ENCODE measurements around the gene LTO1. TPM values are rescaled to one million over a fixed set of nuclear protein-coding genes. Genes with fewer than 3 reads are reported as not detected.

LTO1 gene, protein sequence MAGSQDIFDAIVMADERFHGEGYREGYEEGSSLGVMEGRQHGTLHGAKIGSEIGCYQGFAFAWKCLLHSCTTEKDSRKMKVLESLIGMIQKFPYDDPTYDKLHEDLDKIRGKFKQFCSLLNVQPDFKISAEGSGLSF
- 16.8 and 21.9 TPM in 2 replicates for total RNA-seq (2014; rRNA removed)
- polyA plus RNA-seq (2012) = 17.9 TPM

DNA sequence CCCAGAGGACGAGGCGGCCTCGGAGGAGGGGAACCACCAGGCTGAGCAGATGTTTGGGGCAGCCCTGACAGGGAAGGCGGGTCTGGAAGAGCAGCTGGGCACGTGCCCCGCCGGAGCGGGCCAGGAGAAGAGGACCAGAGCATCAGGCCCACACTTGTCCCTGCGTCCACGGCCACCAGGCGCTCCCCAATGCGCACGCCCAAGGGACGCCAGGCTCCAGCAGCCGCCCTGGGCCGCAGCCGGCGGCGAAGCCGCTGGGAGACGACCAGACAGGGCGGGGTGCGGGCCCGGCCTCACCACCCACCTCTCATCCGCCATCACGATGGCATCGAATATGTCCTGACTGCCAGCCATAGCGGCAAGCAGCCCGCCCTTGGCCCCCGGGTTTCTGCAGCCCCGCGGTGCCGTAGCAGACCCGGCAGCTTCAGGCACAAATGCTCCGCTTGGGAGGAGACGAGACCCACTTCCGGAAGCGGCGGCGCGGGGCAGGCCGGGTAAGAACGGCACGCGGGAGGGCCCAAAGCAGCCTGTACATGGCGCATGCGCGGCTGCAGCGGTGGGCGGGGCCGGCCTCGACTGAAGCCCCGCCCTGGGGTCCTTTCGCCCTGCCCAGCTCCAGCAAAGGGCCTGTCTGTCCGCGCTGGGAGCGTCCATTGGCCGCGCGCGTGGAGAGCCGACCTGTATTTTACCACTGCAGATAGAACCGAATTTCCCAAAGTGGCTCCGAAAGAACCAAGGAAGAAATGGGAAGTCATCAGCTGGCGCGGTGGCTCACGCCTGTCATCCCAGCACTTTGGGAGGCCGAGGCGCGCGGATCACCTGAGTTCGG is at the start of gene LTO1:
Gene LTO1 (minus strand): TSS at position 468 of the 829 bp plus-strand sequence. CDS start 114 bp downstream, at position 354.
- DNase-seq (ENCODE audit: low read depth) = peak; percentile 90

DNA sequence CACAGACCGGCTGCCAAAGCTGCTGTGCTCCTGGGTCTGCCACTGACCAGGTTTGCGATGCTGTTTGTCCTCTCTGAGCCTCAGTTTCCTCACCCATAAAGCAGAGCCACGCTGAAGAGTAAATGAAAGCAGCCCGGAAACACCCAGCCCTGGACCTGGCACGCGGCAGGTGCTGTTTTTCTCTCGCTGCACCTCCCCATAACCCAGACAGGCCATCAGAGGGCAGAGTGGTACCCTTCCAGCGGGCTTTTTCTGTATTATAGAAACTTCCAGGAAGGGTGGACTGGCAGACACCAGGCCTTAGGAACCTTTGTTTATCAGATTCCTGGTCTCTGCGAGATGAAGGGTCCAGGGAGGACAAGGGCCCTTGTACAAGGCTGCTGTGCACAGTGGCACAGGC is 46.6 kb upstream of the LTO1 start:
- DNase-seq (ENCODE audit: low read depth) = no peak

DNA sequence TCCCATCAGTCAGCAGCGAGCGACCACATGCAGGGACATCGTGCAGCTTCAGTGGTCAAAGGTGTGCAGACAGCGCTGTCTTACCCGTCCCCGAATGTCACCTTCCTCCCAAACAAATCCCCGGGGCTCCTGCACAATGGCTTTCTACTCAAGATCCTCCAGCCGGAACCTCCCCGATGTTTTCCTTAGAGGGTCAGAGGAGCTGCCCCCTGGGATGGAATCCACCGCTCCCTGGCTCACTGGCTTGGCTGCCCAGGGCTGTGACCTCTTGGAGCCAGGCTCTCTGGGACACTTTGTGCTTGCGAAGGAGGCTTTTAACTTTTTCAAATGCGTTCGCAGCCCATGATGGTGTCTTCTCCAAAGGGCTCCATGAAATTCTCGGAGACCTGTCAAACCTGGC is 46.0 kb upstream of the LTO1 start:
- no peak for DNase-seq (ENCODE audit: low read depth)

DNA sequence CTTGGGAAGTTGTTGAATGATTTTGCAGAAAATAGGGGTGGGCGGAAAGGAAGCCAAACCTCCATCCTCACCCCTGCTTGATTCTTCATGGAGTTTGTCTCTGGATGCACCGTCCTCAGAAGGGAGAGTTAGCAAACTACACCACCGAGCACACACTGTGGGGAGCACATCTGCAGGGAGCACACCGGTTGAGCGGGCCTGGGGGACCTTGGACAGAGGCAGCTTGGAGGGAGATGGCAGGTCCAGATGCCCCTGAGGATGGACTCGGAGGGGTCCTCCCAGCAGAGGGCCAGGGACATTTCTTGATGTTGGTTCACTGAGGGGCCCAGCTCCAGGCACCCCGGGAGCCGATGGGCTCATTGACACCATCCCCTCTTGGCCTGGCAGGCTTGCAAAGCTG is 43.8 kb upstream of the LTO1 start:
- no peak for DNase-seq (ENCODE audit: low read depth)

DNA sequence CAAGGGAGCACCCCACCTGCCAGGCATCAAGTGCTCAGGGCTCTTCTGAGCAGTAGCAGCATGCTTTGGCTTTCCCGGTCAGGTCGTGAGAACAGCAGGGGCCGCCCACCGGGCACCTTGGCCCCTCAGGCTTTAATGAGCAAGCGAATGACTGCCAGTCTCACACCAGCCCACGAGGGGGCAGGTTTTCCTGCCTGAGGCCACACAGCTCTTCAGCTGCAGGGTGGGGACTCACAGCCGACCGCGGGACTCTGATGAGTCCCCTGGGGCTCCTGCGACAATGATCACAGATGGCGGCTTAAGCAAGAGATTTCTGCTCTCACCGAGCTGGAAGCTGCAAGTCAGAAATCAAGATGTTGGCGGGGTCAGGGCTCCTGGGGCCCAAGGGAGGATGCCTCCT is 43.0 kb upstream of the LTO1 start:
- DNase-seq (ENCODE audit: low read depth) = peak; percentile 10

DNA sequence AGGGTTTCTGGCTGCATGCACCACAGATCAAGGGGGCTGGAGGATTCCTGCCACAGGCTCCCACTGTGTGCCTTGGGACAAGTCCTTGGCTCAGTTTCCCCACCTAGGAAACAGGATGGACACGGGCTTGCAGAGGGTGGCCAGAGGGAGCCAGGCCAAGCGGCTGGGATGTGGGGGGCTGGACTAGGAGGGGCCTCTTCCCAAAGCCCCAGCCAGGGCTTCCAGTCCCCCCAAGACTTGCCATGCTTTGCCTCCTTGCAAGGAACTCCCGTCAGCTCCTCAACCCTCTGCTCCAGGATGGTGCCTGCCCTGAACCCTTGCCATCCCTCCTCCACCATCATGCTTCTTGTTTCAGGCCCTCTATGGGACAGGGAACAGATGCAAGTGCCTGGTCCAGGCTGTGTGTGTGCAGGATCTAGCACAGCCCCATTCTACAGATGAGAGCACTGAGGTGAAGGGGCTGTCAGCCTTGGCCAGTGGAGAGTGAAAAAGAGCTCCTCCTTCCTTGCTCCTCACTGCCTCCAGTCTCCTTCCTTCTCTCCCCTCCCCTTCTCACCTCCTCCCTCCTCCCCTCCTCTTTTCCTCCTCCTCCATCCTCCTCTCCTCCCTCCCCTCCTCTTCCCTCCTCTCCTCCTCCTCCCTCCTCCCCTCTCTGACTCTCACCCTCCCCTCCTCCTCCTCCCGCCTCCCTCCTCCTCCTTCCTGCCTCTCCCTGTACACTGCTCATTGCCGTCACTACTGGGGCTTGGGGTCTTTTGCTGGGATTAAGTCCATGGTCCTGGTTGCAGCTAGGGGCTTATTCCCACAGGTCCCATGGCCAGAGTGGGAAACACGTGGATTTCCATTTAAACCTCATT is 42.0 kb upstream of the LTO1 start:
- no peak for DNase-seq (ENCODE audit: low read depth)

DNA sequence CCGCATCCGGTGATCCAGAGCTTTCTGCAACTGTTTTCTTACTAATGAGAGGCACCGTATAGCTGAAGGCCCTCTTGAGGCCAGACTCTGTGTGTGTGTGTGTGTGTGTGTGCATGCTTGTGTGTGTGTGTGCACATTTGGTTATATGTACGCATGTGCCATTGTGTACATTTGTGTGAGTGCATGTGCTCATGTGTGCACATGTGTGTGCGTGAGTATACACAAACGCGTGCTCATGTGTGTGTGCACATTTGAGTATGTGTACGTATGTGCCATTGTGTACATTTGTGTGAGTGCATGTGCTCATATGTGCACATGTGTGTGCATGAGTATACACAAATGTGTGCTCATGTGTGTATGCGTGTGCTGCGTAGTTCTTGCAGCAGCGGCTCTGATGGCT is 40.9 kb upstream of the LTO1 start:
- no peak for DNase-seq (ENCODE audit: low read depth)

DNA sequence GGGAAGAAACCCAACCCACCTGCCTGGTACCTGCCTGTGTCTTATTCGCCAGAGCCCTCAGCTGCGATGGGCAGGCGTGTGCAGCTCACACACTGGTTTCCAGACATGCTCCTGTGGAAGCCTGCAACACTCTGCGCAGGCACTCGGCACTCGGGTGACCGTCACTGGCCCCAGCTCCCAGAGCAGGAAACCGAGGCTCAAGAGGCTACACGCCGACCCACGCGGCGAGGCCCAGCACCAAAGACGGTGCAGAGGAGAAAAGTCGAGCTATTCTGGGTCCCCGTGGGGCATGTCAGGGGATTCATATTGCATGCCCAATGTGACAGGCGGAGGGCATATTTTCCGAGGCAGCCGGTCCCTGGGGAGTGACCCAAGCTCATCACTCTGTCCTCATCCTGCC is 40.3 kb upstream of the LTO1 start:
- no peak for DNase-seq (ENCODE audit: low read depth)

DNA sequence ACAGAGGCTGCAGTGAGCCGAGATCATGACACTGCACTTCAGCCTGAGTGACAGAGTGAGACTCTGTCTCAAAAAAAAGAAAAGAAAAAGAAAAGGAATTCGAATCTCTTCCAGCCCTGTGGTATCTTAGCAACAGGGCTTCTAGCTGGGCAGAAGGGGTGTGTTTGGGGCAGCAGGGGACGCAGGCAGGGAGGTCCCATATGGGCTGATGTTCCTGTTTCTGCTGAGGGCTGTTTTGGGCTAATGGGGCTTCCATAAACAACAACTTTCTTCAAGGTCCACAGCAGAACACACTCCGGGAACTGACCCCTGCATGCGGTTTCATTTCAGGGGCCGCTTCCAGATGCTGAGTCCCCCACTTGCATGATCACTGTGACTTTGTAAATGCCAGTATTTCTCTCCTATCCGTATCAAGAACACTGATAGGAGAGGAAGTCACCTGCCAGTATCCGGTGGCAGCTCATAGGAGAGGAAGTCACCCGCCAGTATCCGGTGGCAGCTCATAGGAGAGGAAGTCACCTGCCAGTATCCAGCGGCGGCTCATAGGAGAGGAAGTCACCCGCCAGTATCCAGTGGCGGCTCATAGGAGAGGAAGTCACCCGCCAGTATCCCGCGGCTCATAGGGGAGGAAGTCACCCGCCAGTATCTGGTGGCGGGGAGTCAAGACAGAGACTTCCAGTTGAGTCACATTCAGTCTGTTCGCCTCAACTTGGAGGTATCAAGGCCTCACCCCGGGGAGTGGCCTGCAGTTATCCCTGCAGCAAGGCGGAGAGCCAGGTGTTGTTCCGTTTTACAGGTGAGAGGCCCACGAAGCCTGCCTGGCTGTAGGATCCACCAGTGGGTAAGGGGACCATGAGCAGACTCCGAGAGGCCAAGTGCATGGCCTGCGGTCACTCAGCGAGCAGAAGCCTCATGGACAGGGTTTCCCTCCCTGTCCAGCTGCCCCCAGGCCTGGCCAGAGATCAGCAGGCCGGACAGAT is 37.0 kb upstream of the LTO1 start:
- DNase-seq (ENCODE audit: low read depth) = no peak

DNA sequence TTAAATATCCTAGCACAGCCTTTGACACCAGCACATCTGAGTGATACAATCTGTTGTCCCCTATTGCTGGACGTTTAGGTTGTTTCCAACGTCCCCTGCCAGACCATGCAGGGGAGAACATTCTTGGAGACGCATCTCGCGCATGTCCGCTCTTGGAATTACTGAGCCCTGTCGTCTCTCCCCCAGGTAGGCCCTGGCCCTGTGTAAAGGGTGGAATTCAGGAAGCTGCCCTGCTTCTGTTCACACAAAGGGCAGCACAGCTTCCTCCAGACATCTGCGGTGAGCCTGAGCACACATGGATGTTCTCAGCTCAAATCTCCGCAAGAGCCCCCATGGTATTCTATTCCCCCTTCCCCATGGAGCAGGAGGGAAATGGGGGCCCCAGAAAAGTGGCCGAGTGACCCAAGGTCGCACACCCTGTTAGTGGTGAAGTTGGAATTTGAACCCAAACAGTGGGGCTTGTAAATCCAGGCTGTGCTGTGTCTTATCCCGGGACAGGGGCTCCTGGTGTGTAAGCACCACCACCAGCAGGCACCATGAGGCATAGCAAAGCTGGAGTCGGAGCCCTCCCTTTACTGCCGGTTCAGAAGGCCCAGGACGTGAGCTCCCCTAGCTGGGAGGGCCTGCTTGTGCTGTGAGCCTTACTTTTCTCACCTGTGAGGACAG is 33.7 kb upstream of the LTO1 start:
- no peak for DNase-seq (ENCODE audit: low read depth)

DNA sequence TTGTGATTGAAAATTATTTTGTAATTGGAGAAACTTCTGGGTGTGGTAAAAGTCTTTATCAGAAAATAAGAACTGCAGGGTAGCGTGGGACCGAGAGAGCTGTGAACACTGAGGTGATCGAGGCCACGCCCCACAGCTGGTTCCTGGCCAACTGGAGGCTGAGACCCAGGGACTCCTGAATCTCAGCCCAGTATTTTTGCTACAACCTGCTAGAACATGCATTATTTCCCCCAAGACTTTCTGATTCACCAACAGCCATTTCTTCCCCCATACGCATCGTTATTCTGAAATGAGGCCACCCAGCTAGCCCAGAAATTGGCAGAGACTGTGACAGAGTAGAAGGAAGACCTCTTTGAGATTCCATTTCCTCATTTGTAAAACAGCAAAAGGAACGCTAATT is 32.0 kb upstream of the LTO1 start:
- no peak for DNase-seq (ENCODE audit: low read depth)

DNA sequence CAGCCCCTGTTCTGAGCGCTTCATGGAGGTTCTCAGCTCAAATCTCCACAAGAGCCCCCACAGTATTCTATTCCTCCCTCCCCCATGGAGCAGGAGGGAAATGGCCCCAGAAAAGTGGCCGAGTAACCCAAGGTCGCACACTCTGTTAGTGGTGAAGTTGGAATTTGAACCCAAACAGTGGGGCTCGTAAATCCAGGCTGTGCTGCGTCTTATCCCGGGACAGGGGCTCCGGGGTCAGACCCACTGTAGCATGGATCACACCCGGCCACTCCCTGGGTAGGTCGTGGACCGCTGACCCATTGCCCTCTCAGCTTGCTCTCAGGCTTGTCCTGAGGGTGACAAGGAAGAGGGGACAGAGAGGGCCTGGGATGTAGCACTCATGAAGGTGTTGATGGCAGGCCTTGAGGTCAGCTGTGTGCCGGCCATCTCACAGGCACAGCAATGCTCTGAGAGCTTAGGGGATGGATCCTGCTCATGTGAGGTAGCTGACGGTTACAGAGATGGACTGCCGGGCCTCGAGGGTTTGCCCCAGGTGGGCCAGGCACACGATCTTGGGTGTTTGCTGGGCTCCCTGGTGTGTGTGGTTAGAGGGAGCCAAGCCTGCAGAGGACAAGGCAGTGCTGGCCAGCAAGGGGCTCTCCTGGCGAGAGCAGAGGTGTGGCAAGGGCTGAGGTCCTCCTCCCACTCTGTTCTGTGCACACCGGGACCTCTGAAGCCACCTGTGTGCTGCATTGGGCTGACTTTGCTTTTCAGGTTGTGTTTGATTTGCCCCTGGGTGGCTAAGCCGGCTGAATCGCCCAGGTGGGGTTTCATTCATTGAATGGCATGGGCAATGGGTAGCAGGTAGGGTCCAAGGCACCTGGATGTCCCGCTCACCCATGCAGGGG is 31.0 kb upstream of the LTO1 start:
- DNase-seq (ENCODE audit: low read depth) = no peak

DNA sequence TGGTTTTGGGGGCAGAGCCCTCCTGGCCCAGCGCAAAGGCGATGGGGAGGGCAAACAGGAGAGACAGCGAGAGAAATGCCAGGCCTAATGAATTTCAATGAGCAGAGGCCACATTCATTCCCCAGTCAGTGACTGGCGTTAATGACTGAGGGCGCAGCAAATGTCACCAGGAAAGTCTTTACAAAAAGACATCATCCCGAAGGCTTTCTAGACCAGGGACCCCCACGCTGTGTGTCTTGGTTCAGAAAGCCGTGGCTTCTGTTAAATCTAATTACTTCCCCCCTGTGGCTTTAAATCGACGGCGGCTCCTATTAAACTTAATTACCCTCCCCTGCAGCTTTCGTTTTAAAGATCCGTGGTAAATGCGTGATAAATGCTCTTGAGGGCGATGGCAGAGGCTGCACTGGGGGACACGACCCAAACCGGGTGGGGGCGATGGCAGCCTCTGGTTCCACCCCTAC is 30.2 kb upstream of the LTO1 start:
- no peak for DNase-seq (ENCODE audit: low read depth)

DNA sequence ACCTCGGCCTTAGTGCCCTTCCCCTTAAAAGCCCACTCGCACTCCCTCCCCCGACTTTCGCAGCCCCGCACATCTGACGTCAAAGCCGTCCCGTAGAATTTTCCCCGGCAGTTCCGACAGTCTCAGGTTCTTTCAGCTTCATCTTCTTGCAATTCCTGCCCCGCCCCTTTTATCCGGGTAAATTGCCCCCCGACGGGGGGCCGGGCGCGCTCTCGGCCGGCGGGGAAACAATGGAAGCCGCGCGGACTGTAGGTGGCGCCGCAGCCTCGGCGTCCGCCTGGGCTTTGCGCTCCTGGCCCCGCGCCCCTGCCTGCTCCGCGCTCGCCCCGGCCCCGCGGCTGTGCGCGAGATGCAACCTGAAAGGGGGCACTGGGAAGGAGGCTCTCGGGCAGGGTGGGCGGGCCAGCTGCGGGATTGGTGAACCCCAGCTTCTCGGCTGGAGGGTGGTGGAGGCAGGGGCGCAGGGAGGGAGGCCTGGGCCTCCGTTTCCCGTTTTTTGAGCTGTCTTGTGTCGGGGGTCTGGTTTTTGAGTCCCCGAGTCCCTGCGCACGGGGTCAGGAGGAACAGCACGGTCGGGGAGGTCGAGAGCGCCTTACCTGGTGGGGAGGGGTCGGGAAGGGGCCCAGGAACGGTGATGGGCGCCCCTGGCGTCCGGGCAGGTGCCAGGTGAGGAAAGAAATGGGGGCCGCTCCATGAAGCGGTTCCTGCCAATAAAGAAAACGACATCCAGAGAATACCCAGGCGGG is 29.5 kb upstream of the LTO1 start:
- DNase-seq (ENCODE audit: low read depth) = no peak

DNA sequence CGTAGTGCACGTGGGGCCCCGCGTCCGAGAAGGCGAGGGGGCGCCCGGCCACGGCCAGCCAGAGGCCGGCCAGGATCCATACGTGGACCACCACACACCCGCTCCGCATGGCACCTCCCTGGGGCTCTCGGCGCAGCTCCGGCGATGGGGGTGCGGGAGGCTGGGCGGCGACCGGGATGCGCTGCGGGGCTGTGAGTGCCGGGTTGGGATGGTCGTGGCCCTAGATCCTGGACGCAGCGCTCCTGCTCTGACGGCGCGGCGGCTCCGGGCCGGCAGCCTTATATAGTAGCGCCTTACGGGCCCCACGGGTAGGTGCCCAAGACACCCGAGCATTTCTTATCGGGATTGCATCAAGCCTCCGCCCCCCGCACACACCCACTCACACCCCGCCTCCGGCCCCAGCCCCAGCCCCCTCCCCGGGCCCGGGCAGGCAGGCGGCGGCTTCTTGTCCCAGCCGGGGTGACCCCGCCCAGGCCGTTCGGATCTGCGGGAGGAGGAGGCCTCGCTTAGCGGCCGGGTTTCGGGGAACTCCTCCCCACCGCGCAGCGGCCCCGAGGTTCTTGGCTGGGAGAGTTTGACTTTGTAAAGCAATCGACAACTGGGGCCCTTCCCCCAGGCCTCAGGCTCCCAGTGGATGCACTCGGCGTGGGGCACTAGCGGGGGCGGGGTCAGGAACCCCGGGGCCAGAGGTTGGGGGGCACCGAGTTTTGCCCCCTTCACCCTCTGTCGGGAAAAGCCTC is 28.8 kb upstream of the LTO1 start, which contains the start of gene FGF19:
Gene FGF19 (minus strand): TSS at position 255 of the 740 bp plus-strand sequence. CDS start 146 bp downstream, at position 109.
- DNase-seq (ENCODE audit: low read depth) = no peak

DNA sequence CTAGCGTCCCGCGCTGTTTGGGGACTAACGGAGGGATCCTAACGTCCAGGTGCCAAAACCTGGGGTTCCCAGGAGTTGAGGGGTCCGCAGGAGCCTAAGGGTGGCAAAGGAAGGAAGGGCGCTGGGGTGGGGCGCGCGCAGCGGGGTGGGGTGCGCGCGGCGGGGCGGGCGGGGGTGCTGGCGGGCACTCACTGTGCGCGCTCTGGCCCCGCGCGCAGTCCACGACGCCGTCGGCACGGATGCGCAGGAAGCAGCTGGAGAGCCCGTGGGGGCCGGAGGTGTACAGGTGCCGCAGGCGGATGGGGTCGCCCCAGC is 28.3 kb upstream of the LTO1 start:
- DNase-seq (ENCODE audit: low read depth) = no peak

DNA sequence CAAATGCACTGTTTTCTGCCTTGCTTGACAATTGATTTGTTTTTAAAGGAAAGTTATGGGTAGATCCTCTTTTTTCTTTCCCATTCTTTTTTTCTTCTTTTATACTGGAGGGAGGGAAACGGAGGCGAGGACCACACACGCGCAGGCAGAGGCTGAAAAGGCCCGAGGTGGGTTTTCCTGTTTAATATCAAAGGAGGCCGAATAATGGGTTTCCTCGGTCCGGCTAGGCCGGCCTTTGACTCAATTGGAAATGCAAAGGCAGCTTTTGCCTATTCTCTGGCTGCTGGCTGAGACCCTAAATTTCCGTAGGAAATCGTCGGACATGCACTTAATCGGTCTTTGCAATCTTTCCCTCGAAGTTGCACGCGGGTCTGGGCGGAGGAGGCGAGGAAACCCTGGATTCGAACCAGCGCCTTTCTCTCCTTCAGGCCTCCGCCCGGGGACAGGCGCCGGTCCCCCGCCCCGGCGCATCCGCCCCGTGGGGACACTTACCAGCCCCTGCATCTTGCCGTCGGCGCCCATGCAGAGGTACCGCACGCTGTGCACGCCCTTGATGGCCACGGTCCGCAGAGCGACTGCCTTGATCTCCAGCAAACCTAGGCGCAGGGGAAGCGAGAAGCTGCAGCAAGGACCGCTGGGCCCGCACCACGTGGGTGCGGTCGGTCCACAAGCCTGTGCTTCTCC is 27.8 kb upstream of the LTO1 start:
- no peak for DNase-seq (ENCODE audit: low read depth)

Data from LHCN-M2 (cell line).